Measurements from ENCODE around the gene NR2E1.
A peak's percentile ranks its signal among the peaks of the same experiment; 100 is the strongest.

NR2E1 gene

DNA sequence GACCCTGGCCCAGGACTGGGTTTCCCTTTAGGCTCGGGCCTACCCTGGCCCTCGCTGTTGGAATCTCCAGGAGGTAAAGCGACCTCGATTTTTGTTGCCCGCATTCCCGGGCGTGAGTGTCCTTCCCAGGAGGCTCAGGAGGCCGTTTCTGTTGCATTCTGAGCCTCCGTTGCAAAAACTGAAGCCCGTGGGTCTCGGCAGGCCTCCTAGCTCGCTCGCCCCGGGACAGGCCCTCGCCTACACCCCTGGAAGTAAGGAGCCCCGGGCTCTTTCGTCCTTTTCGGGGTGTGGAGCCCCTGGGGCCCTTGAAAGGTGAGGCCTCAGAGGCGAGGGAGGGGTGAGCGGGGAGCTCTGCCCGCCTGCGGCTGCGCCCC lies 2.3 kb downstream of the NR2E1 start:
- H3K4me3 ChIP-seq (ENCODE audit: low read length), result no peak overlapping the region
- TF ChIP-seq, protein P1, sequence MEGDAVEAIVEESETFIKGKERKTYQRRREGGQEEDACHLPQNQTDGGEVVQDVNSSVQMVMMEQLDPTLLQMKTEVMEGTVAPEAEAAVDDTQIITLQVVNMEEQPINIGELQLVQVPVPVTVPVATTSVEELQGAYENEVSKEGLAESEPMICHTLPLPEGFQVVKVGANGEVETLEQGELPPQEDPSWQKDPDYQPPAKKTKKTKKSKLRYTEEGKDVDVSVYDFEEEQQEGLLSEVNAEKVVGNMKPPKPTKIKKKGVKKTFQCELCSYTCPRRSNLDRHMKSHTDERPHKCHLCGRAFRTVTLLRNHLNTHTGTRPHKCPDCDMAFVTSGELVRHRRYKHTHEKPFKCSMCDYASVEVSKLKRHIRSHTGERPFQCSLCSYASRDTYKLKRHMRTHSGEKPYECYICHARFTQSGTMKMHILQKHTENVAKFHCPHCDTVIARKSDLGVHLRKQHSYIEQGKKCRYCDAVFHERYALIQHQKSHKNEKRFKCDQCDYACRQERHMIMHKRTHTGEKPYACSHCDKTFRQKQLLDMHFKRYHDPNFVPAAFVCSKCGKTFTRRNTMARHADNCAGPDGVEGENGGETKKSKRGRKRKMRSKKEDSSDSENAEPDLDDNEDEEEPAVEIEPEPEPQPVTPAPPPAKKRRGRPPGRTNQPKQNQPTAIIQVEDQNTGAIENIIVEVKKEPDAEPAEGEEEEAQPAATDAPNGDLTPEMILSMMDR (conservative IDR thresholded peaks at IDR 0.05; ENCODE audit: low read length), result no peak
- no peak for DNase-seq (ENCODE audit: low read depth)

DNA sequence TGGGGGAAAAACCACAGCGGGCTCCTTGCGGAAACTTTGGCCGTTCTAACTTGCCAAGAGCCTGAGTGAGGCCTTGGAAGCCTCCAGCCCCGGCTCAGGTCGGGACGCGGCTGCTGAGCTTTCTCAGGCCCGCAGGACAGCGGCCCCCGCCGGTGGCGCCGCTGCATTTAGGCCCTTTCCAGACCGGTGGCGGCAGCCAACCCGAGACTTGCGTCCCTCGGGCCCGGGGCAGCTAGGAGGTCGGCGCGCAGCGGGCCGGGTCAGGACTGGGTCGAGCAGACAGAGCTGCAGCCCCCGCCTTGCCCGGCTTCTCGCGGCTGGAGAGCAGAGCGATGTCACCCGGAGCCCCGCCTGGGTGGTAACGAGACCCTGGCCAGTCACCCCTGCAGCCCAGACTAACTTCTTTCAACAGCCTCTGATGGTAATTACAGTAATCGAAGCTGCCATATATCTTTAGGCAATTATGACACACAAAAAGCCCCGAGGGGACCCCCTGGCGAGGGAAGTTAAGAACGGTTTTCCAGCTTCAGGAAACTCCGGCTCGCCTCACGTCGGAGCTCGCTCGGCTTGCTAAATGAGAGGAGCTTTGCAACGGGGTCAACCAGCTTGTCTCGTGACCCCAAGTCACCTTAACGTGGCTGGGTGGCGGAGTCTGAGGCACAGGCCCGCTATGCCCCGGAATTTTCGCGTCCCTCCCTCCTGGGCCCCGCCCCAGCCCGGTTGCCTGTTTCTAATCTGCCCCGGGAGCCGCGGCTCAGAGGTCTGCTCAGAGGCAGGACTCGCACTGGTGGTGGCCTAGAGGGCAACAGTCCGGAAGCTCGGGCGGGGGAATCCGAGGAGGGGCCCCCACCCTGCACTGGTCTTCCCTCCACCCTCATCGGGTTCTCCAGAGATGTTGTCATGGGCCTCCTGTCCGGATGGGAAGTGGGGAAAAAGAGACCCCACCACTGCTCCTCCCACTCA lies 3.0 kb downstream of the NR2E1 start:
- DNase-seq (ENCODE audit: low read depth), result peak; percentile 8
- TF ChIP-seq, protein P1 (conservative IDR thresholded peaks at IDR 0.05; ENCODE audit: low read length), result peak; percentile 15; the same call in 1 of the 2 replicates
- H3K4me3 ChIP-seq (ENCODE audit: low read length), result no peak overlapping the region

DNA sequence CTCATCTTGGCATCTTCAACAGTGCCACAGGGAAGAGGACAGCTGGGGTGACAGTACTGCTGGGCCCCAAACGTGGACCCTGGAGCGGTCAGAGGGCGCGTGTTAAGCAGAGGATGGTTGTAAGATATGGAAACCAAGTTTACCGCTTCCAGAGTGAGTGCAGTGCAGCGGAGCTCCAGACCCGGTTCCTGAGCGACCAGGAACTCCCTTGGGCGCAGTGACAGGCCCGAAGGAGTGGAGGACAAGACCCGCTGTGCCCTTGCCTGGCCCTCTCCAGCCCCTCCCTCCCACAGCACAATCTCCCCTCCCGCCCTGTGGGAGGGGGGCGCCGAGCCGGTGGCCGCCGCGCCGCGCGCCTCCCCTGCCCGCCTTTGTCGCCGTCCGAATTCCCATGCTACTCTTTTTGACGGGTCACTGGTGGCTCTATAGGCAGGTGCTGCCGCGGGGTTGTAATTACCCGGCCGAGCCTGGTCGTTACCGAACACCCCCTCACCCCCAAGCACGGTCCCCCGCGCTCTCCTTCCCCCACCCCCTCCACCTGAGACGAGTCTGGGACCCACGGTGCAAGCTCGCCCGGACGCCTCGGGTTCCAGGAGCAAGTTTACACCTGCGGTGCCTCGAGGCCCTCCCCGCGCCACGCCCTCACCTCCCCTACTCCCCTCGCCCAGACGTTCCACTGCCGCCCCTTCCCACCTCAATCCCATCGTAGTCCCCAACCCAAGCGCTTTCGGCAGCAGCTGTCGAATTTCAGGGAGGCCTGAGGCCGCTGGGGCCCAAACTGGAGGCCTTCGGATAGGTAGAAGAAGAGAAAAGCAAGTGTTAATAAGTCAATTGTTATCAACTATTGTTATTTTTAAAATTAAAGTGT lies 3.9 kb downstream of the NR2E1 start:
- no peak overlapping the region for H3K4me3 ChIP-seq (ENCODE audit: low read length)
- no peak for DNase-seq (ENCODE audit: low read depth)
- TF ChIP-seq, protein P1 (conservative IDR thresholded peaks at IDR 0.05; ENCODE audit: low read length), result no peak

DNA sequence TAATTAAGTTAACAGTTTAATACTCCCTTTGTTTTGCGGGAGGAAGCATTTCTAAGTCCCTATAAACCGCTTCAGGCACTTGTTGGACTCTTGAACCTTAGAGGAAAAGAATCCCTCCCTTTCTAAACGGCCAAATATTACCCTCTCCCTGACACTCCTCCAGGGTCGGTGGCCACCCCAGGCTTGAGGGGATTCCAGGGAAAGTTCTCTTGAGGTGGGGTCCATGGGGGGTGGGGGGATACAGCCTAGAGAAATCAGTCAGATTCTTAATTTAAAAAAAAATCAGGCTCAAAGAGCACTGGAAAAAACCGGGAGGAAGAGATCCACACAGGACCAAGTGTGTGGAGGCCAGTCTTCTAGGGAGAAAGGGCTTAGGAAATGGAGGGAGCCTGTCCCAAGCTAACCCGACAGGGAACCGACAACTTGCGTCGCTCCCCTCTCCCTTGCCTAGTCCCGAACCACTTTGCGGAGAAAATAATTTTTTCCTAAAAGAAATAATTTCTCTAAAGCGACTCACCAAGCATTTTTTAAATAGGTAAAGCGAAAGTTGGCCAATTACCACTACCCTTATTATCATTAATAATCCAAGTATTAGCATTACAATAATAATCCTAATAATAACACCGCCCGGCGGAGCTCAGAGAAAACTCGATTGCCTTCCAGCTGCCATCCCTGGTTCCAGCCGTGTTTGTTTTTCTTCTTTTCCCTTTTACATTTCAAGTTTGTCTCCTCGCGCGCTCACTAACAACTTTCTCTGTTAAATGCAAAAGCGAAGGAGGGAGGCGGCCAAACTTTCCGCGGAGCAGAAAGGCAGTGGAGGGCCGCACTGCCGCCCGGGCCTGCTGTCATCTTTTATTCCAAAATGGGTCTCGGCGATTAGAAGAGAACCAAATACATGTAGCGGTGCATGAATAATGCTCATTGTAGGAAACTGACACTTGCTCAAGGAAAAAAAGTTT lies 4.8 kb downstream of the NR2E1 start:
- no peak overlapping the region for H3K4me3 ChIP-seq (ENCODE audit: low read length)
- no peak for DNase-seq (ENCODE audit: low read depth)
- TF ChIP-seq, protein P1 (conservative IDR thresholded peaks at IDR 0.05; ENCODE audit: low read length), result no peak

DNA sequence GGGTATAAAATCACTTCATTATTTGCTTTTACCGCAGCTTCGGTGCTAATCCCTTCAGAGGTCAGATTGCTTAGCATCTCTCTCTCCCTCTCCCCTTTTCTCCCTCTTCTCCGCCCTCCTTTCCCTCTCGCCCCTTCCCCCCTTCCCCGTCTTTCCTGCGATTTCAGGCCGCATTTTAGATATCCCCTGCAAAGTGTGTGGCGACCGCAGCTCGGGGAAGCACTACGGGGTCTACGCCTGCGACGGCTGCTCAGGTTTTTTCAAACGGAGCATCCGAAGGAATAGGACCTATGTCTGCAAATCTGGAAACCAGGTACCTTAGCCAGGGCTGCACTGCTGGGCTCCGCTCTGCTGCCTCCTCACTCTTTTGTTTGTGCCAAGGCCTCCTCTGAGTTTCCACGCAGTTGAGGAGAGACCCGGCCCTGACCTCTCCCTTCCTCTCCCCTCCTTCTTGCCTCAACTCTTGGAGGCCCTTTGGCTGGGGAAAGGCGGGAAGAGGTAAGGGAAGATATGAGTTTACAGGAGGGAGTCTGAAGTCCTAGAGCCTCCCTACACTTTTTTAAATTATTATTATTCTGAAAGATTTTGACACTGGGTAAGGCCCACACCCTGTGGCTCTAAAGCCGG lies 5.6 kb downstream of the NR2E1 start:
- no peak overlapping the region for H3K4me3 ChIP-seq (ENCODE audit: low read length)
- no peak for DNase-seq (ENCODE audit: low read depth)
- TF ChIP-seq, protein P1 (conservative IDR thresholded peaks at IDR 0.05; ENCODE audit: low read length), result no peak

DNA sequence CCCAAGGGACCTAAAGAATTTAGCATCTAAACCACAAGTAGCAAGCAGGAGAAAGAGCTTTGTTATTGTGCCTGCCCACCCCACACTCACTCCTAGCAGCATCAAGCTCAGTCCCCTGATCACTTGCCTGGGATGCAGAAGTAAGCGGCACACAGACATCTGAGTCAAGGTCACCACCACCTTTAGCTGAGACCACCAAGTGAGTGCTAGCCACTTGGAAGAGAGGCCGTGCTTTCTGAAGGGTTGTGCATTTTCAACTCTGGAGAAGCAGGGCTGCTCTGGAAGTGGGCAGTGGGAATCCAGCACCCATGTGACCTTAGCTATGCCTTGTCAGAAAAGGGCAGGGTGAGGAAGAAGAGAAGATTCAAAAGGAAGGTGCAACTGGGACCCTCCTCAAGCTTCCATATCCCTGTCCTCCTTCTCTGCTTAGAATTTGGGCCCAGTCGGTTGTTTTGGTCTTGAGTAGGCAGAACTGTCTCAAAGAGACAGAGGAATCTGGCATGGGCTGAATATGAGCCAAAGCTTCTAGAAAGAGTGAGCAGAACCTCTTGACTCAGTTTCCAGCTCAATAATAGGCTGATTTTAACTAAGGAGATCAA lies 6.2 kb downstream of the NR2E1 start:
- TF ChIP-seq, protein P1 (conservative IDR thresholded peaks at IDR 0.05; ENCODE audit: low read length), result no peak
- H3K4me3 ChIP-seq (ENCODE audit: low read length), result no peak overlapping the region
- DNase-seq (ENCODE audit: low read depth), result no peak
